ENCODE data around the gene MMP15.
"Not testable (repeated sequence)": the region's sequence is repeated elsewhere in the genome, so short reads cannot be mapped to it uniquely, and the experiment has no call there.

The MMP15 gene

DNA sequence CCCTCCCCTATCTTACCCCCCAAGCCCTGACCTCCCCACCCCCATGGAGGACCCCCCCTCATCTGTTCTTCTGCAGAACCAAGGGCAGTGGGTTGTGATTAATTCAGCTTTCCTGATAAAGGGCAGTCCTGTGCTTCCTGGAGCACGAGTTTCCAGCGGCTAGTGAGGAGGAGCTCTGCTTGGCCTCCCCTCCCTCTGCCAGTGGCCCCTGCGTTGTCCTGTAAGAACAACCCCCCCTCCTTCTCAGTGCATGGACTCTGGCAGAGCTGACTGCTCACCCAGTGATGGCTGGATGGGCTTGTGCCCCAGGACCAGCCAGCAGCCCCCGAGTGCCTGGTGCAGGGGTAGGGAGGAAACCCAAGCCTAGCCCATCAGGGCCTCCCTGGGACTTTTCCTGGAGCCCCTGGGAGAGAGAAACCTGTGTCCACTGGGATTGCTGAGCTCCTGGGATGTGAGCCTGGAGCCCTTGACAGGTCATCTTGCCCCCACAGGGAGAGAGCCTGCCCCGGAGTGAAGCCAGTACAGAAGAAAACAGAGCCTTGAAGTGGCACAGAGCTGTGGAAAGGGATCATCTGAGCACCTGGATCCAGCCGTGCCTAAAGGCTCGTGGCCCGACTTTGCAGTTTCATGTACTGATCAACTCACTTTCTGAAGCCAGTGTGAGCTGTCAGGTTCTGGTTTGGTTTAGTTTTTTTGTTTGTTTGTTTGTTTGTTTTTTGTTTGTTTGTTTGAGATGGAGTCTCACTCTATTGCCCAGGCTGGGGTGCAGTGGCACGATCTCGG, 26.5 kb downstream of the MMP15 start:
- no peak for DNase-seq

GRCh38 chr16:58053682-58054005, 28.1 kb downstream of the MMP15 start:
- DNase-seq = no peak

- DNase-seq = no peak
These were observed 28.7 kb downstream of the MMP15 start for GRCh38 chr16:58054289-58054688.

DNA sequence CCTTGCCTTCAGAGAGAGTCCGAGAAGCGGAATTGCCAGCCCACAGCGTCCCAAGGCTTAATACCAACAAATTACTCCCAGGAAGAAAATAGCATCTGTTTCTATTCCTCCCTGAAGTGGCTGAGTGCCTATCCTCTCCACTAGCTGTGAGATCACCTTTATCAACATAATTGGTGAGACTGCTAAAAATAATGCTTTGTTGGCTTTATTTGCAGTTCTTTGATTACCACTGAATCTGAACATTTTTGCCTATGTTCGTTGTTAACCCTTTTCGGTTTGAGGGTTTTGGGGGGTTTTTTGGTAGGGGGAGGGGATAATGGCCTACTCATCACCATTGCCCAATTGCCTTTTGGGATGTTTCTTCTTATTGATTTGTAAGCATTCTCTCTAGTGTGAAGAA, 31.0 kb downstream of the MMP15 start:
- DNase-seq = no peak

- no peak for DNase-seq
These were observed 31.6 kb downstream of the MMP15 start for GRCh38 chr16:58057121-58057520.

DNA sequence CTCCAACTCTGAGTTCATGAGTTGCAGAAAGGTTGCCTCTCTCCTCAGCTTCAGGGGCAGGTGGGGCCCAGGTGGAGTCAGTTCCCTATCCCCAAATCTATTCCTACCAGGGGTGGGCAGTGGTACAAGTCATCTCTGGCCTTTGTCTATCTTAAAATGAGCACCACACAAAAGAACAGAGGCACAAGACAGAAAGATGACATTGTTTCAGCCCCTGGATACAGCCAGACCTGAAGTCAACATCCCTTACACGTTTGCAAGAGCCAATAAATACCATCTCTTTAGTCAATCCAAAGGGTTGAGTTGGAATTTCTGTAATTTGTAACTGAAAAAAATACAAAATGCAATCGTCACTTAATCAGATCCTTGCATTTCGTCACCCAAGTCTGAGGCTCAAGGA, 32.2 kb downstream of the MMP15 start:
- DNase-seq = no peak

DNA sequence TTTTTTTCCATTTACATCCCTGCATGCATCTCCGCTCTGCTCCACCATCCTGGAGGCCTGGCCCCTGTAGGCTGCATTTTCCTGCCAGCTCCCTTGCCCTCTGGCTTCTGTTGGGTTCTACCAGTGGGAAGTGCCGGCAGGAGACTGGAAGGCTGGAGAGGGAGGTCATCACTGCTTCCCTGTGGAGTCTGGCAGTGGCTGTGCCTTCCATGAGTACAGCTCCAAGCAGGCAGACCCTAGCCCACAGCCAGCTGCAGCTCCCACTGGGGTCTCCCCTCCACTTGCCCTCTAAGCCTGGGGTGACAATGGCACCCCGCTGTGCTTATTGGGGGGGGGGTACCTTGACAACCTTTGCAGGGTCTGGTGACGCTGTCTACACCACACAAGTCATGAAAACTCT, 37.3 kb downstream of the MMP15 start:
- no peak for DNase-seq

DNA sequence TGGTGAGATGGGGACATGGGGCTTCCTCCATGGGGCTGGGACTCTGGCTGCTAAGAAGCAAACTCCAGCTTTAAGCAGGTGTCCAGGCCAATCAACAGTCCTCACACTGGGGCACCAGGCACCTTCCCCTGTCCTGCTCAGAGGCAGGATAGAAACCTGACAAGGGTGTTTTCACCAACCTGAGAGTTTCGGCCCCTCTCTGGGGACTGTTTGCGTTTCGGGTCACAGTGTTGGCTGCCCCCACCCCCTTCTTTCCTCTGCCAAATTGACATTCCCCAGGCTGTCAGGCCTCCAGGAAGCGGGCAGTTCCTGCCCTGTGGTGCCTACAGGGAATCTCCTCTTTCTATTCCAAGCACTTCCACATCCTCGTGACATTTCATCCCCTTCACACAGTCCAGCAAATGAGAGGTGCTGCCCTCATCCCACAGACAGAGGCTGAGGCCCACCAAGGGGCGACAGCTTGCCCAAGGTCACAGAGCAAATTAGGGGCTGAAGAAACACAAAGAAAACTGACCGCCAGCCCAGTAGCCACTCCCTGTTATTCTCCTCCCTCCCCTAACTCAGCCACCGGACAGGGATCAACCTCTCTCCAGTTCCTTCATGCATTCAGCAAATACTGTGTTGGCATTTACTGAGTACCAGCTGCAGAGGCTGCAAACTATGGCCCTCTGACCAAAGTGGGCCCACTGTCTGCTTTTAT, 38.0 kb downstream of the MMP15 start:
- no peak for DNase-seq

DNA sequence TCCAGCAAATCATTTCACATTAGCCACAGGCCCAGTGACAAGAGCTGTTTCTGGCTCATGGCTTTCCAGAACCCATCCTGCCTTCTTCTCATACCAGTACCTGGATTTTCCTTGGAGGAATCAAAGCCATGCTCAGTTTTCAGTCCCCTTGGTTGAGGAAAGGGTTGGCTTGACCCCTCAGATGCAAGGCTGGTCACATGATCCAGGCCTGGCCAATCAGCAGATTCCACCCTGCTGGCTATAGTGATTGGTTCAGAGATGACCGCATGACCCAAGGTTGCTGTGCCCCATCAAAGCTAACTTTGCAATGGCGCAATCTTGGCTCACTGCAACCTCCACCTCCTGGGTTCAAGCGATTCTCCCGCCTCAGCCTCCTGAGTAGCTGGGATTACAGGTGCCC, 45.0 kb downstream of the MMP15 start:
- DNase-seq = no peak

- DNase-seq = not testable (repeated sequence)
These were observed 46.6 kb downstream of the MMP15 start for GRCh38 chr16:58072134-58072533.

DNA sequence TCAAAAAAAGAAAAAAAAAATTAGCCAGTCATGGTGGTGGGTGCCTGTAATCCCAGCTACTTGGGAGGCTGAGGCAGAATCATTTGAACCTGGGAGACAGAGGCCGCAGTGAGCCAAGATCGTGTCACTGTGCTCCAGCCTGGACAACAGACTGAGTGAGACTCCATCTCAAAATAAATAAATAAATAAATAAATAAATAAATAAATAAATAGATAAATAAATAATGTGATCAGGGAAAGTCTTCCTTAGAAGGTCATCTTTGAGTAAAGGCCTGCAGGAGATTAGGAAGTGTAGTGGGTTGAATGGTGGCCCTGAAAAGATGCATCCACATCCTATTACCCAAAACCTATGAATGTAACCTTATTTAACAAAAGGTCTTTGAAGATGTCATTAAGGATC, 47.5 kb downstream of the MMP15 start:
- DNase-seq = not testable (repeated sequence)

DNA sequence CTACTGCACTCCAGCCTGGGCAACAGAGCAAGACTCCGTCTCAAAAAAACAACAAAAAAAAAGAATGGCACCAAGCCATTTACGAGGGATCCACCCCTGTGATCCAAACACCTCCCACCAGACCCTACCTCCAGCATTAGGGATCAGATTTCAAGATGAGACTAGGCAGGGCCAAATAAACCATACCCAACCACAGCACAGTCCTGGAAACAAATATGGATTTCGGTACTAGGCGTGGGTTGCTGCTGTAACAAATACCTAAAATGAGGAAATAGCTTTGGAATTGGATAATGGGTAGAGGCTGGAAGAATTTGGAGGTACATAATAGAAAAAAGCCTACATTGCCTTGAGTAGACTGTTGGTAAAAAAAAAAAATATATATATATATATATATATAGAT, 49.1 kb downstream of the MMP15 start:
- no peak for DNase-seq

GRCh38 chr16:58076514-58076913, 51.0 kb downstream of the MMP15 start:
- no peak for DNase-seq

GRCh38 chr16:58077796-58078195, 52.2 kb downstream of the MMP15 start:
- DNase-seq = no peak

DNA sequence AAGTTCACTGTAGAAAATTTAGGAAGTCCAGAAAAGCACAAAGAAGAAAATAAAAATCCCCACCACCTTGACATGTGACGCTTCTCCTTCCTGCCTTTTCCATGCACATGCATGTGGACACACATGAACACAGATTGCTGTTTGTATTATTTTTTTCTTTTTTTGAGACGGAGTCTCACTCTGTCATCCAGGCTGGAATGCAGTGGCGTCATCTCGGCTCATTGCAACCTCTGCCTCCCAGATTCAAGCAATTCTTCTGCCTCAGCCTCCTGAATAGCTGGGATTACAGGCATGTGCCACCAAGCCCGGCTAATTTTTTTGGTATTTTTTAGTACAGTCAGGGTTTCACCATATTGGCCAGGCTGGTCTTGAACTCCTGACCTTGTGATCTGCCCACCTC, 55.1 kb downstream of the MMP15 start:
- not testable (repeated sequence) for DNase-seq

GRCh38 chr16:58082381-58082780, 56.8 kb downstream of the MMP15 start:
- DNase-seq = no peak

GRCh38 chr16:58084635-58085034, 59.1 kb downstream of the MMP15 start:
- DNase-seq = no peak

DNA sequence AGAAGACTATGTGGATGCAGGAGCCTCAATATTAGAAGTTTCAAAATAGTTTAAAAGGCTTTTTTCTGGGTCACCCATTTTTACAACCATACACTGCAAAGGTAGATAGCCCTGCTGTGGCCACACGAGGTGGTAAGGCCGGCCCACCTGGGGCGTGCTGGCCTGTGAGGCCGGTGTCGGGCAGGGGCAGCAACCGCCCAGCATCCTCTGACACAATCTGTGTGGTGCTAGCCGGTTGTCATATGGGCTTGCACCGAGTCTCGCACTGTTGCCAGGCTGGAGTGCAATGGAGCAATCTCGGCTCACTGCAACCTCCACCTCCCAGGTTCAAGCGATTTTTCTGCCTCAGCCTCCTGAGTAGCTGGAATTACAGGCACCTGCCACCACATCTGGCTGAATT, 59.6 kb downstream of the MMP15 start:
- DNase-seq = no peak

DNA sequence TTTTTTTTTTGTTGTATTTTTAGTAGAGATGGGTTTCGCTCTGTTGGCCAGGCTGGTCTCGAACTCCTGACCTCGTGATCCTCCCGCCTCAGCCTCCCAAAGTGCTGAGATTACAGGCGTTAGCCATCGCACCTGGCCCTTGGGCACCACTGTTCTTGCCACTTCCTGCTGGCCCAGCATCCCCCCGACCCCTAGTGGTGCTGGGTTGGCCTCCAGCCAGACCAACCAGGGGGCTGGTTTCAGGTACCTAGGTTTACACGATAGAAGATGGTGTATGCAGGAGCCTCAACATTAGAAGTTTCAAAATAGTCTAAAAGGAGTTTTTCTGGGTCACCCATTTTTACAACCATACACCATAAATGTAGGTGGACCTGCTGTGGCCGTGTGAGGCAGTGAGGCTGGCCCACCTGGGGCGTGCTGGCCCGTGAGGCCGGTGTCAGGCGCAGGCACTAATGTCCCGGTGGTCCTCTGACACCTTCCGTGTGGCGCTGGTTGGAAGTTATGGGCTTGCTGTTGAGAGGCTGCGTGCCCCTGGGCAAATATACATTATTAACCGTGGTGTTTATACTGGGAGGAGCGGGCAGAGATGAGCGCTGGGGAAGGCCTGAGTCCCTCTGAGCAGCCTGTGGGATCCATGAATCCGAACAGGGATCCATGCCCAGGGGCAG, 60.2 kb downstream of the MMP15 start:
- no peak for DNase-seq

DNA sequence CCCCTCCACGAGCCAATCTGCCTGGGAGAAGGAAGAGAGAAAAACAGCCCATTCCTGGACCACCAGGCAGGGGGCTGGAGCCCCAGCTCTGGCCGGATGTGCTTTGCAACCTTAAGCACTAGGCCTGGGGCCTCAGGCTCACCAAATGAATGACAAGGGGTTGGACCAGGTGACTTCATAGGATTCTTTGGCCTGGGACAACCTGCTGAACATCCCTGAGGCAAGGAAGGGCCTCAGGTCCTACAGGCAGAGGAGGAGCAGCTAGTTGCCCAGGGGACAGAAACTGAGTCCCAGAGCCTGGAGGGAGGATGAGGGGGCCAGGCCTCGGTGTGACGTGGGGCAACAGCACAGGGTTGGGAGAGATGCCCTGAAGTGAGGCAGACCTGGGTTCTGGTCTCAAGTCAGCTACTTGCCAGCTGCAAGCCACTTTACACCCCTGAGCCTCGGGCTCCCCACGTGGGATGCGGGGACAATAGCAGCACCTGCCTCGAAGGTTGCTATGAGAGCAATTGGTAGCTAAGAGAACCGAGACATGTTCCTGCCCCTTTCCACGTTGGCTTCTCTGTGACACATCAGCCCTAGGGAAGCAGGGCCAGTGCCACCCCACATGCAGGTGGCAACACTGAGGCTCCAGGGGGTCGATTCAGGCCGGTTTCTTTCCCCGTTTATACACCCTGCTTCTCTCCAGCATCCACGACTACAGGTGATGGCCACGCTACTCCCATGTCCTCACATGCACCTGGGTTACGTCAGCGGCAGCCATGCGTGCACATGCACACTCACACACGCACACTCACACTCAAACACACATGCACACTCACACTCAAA, 61.0 kb downstream of the MMP15 start:
- no peak for DNase-seq

GRCh38 chr16:58087209-58087913, 61.8 kb downstream of the MMP15 start:
- no peak for DNase-seq

- no peak for DNase-seq
These were observed 62.5 kb downstream of the MMP15 start for GRCh38 chr16:58088091-58088490.

GRCh38 chr16:58090396-58090795, 64.8 kb downstream of the MMP15 start:
- not testable (repeated sequence) for DNase-seq

All from stimulated activated CD4-positive, alpha-beta T cell treated with anti-CD3 and anti-CD28 coated beads, Interleukin-15, amount 100 ng/mL, for 24 hours (primary cell).